ENCODE data around the gene PRMT3.

- TF ChIP-seq CTCF (conservative IDR thresholded peaks at IDR 0.05), result no peak
- TF ChIP-seq EZH2 (IDR thresholded peaks at IDR 0.05; ENCODE audit: low read depth), result no peak
These were observed 114.5 kb downstream of the PRMT3 start for GRCh38 chr11:20501971-20502370.

All from PC-9 (cell line).